ENCODE data around the gene HIBADH. TPM values are rescaled to one million over a fixed set of nuclear protein-coding genes. Genes with fewer than 3 reads are reported as not detected.

HIBADH gene
- total RNA-seq, 2 donors from 2014 or later: 25.8 to 25.9 TPM

DNA sequence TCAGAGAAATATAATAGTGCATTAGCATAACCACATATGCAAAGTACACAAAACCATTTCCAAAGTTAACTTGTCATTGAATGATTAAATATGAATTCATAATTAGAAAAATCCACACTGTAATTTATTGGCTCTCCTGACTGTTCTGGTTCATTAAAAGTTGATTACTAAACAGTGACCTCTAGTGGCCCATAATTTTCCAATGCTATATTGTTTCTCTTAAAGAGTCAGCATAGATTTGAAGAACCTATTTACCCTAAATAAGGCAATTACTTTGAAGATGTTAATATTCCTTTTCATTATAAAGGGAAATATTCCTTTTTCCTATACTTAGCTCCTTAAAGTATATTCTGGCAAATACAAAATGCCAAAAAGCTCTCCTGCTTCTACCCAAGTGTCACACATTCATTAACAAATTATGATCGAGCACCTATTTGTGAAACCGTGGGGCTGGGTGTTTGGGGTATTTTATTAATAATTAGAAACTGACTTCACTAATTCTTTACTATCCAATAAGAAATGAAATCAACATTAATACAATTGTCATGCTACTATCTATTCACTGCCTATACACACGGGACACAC lies 86.2 kb downstream of the HIBADH start:
- no peak for DNase-seq (ENCODE audit: low spot score)
- intact Hi-C loops (cut with DNase I): loop anchor here (5.0 to 10.0 kb wide), 3 partner anchors 342 to 372 kb away; partner anchors contain the start of gene HOXA13 (in 1 of the 2)

DNA sequence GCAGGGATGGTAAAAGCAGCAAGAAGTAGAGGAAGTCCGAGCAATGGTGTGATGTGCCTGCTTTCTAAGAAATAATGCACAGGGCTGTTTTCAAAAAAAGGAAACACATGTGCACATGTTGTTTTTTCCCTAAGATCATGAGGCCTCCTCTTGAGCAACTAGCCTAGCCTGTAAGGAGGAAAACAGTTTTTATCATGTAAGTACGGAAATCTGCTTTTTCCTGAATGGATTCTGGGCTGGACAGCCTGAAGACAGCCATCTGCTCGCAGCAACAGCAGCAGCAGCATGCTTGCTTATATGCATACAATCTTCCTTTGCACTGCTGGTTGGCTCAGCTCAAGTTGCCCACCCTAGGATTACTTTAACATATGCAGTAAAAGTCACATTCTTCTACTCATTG lies 87.1 kb downstream of the HIBADH start:
- intact Hi-C loops (cut with DNase I): loop anchor here (5.0 to 10.0 kb wide), 3 partner anchors 341 to 371 kb away; partner anchors contain the start of gene HOXA13 (in 1 of the 2)

GRCh38 chr7:27569106-27569505 lies 93.6 kb downstream of the HIBADH start:
- intact Hi-C loops (cut with DNase I): no loop called here
- no peak for DNase-seq (ENCODE audit: low spot score)

More for the DNA sequence above, 87.1 kb downstream of the HIBADH start:
- peak; percentile 54 for DNase-seq (ENCODE audit: low spot score)

DNA sequence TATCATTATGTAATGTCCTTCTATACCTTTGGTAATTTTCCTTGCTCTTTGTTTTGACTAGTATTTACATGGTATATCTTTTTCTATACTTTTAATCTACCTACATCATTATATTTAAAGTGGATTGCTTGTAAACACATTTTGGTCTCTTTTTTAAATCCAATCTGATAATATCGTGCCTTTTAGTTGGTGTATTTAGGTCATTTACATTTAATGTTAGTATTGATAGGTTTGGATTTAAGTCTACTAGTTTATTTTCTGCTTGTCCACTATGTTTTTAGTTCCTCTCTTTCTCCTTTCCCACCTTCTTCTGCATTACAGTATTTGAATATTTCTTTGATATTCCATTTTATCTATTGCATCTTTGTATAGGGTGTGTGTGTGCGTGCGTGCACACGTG lies 95.4 kb downstream of the HIBADH start:
- intact Hi-C loops (cut with DNase I): no loop called here
- no peak for DNase-seq (ENCODE audit: low spot score)

DNA sequence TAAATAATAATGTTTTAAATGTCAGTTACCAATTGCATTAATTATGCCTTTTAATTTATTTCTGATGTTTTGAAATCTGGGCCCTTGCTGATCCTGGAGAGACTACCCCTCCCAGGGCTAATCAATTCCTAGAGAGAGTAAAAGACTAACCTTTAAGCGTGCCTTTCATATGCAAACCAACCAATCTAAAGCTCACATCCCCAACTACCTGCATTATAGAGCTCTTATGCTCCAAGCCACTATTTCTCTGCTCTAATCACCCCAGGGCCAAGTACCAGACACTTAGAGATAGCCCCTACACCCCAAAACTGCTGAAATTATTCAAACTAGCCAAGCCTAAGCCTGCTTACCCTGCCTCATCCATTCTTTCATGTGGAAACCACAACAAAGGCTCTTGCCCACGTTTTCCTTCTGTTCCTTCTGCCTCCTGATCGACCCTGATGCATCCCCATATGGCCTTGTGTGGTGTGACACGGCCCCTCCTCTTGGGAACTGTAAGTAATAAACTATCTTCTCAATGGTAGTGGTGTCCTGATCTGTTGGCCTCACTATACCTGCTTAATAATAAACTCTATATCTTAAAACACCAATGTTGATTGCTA lies 97.7 kb downstream of the HIBADH start:
- no peak for DNase-seq (ENCODE audit: low spot score)

GRCh38 chr7:27560706-27561235 lies 101.9 kb downstream of the HIBADH start:
- intact Hi-C loops (cut with DNase I): no loop called here
- DNase-seq (ENCODE audit: low spot score): no peak

More for the DNA sequence above, 97.7 kb downstream of the HIBADH start:
- intact Hi-C loops (cut with DNase I): no loop called here

DNA sequence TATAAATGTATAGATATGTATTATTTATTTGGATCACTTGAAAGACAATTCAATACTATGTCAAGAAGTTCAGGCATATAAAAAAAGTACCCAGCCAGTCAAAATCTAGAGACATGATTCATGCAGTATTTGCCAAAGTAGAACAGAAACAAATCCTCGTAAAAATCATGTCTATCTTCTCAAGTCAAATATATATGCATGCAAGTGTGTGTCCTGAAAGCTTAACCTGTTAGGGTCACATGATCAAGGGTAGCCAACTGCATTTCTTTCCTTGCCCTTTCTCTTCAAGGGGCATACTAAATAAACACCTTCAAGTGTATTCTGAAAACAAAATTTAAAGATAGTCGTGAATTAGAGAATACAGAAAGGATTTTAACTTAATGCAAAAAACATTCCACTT lies 107.0 kb downstream of the HIBADH start:
- intact Hi-C loops (cut with DNase I): no loop called here
- DNase-seq (ENCODE audit: low spot score): no peak

DNA sequence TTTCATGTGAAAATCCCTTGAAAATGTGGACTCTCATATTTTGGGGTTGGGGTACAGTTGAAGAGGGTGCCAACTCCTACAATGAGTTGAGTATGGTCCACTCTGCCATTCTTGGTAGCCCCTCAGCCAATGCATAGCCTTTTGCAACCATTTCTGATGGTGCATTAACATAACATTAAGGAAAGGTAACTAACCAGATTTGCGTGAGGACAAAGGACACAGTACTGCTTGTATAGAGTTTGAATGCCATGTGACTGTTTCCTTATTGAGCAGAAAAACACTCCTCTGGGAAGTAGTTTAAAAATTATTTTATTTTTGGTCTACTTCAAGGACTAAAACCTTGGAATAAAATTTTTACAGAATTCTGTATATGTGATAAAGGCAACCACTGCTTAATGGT lies 107.9 kb downstream of the HIBADH start:
- no peak for DNase-seq (ENCODE audit: low spot score)
- intact Hi-C loops (cut with DNase I): no loop called here

DNA sequence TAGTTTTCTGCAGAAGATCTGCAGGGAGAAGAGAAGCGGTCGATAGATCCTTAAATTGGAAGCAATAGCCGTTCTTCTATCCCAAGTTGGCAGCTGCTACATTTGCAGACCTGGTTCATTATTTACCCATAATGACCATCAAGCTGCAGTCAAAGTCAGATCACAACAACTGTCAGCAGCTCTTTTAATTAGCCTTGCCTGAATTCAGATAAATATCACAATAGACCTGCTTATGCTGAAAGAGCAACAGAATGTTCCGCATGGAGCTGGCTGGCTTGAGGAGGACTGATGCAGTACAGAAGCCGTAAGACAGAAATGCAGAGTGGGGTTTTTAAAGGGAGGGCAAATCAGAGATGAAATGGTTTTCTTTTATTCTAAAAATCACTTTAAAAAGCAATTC lies 109.4 kb downstream of the HIBADH start:
- DNase-seq (ENCODE audit: low spot score): no peak
- intact Hi-C loops (cut with DNase I): no loop called here

GRCh38 chr7:27551803-27552400 lies 110.8 kb downstream of the HIBADH start:
- intact Hi-C loops (cut with DNase I): no loop called here
- DNase-seq (ENCODE audit: low spot score): no peak

DNA sequence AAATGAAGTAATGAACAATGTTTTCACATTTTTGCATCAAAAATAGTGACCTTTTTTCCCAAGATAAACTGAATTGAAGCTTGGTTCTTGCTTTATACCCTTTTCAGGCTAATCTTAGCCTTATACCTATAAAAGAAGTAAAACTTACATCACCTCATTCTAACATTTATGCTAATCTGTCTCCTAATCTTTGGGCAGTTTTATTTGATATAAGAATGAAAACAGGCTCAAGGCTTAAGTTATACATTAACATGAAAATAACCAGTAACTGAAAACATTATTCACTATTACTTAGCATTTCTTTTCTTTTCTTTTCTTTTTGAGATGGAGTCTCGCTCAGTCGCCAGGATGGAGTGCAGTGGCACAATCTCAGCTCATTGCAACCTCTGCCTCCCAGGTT lies 113.1 kb downstream of the HIBADH start:
- intact Hi-C loops (cut with DNase I): no loop called here

GRCh38 chr7:27548304-27548703 lies 114.4 kb downstream of the HIBADH start:
- intact Hi-C loops (cut with DNase I): no loop called here
- no peak for DNase-seq (ENCODE audit: low spot score)

More for the DNA sequence above, 113.1 kb downstream of the HIBADH start:
- no peak for DNase-seq (ENCODE audit: low spot score)

GRCh38 chr7:27547401-27547800 lies 115.3 kb downstream of the HIBADH start:
- intact Hi-C loops (cut with DNase I): no loop called here
- DNase-seq (ENCODE audit: low spot score): no peak

GRCh38 chr7:27546610-27547009 lies 116.1 kb downstream of the HIBADH start:
- intact Hi-C loops (cut with DNase I): no loop called here
- DNase-seq (ENCODE audit: low spot score): no peak

DNA sequence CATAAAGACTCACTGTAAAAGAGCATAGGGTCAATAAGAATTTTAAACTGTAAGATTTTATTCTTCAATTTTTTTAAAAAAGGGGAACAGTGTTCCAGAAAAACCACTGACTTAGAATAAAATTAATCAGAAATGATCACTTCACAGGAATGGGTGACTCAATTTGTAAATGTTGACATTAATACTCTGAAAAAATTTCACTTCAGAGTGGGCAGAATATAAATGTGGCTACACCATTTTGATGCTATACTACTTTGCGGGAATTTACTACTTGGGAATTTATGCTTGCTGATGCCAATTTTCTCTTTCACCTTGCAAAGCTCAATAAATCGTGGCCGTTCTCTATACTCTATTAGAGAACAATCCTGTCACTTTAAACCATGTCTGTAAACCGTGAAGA lies 126.9 kb downstream of the HIBADH start:
- no peak for DNase-seq (ENCODE audit: low spot score)
- intact Hi-C loops (cut with DNase I): no loop called here

GRCh38 chr7:27533652-27534081 lies 129.0 kb downstream of the HIBADH start:
- intact Hi-C loops (cut with DNase I): no loop called here
- DNase-seq (ENCODE audit: low spot score): no peak

DNA sequence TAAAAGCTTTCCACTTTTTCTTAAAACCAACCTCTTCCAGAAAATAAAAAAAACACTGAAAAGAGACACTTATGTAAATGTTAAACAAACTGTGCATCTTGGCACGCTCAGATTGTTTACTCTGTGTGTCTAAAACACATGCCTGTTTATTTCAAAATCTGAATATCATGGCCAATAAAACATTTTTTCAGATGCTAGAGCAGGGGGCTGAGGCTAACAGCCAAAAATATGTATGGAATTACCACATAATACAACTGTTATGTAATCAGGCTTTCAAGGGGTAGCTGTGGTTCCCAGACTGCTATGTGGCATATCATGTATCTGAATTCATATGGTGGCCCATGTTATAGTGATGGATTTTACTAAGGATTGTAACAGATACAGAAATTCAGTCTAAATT lies 130.4 kb downstream of the HIBADH start:
- intact Hi-C loops (cut with DNase I): no loop called here
- DNase-seq (ENCODE audit: low spot score): no peak

- no peak for DNase-seq (ENCODE audit: low spot score)
- intact Hi-C loops (cut with DNase I): no loop called here
Observed at GRCh38 chr7:27527348-27527714, 135.4 kb downstream of the HIBADH start.

- intact Hi-C loops (cut with DNase I): no loop called here
Observed at GRCh38 chr7:27526611-27527347, 135.9 kb downstream of the HIBADH start.

GRCh38 chr7:27526131-27526530 lies 136.6 kb downstream of the HIBADH start:
- no peak for DNase-seq (ENCODE audit: low spot score)
- intact Hi-C loops (cut with DNase I): no loop called here

More at GRCh38 chr7:27526611-27527347, 135.9 kb downstream of the HIBADH start:
- DNase-seq (ENCODE audit: low spot score): no peak

All from posterior vena cava (tissue), 2 donors.